ENCODE data around the gene E2F3. TPM values are rescaled to one million over a fixed set of nuclear protein-coding genes. Genes with fewer than 3 reads are reported as not detected.
A peak's percentile ranks its signal among the peaks of the same experiment; 100 is the strongest.

The E2F3 gene
- total RNA-seq, 1 donor from 2014 or later, result 16.8 TPM

DNA sequence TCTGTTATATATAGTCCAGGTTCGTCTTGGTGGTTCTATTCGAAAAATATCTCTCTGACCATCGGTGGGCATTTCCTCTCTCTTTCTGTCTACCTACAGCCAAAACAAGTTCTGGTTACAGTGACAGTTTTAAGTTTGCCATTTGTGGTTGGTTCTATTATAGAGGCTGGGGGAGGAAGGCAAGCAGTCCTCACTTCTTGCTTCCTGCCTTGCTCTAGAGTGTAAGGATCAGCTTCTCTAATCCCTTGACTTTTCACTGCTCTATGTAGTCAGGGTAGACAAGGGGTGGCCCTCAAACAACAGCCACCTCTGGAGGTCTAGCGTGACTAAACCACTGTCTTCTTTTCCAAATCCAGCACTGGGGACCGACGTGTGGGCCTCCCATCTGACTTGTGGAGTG is 16.1 kb downstream of the E2F3 start:
- TF ChIP-seq, protein P1, sequence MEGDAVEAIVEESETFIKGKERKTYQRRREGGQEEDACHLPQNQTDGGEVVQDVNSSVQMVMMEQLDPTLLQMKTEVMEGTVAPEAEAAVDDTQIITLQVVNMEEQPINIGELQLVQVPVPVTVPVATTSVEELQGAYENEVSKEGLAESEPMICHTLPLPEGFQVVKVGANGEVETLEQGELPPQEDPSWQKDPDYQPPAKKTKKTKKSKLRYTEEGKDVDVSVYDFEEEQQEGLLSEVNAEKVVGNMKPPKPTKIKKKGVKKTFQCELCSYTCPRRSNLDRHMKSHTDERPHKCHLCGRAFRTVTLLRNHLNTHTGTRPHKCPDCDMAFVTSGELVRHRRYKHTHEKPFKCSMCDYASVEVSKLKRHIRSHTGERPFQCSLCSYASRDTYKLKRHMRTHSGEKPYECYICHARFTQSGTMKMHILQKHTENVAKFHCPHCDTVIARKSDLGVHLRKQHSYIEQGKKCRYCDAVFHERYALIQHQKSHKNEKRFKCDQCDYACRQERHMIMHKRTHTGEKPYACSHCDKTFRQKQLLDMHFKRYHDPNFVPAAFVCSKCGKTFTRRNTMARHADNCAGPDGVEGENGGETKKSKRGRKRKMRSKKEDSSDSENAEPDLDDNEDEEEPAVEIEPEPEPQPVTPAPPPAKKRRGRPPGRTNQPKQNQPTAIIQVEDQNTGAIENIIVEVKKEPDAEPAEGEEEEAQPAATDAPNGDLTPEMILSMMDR (IDR thresholded peaks at IDR 0.05), result no peak
- no peaks in the 10 kb centered on the region for H3K27me3 Mint-ChIP-seq (ENCODE audit: low read depth)
- DNase-seq (ENCODE audit: low spot score), result no peak
- peaks cover 5% of the 10 kb centered on the region for H3K9me3 Mint-ChIP-seq (ENCODE audit: low read depth)
- no peak overlapping the region for H3K27ac Mint-ChIP-seq (ENCODE audit: unreplicated experiment)
- no peak overlapping the region for H3K4me3 Mint-ChIP-seq (ENCODE audit: unreplicated experiment)
- H3K4me1 Mint-ChIP-seq (ENCODE audit: low read depth), result peaks cover 16% of the 10 kb centered on the region
- H3K36me3 Mint-ChIP-seq (ENCODE audit: low read depth), result peaks cover 5% of the 10 kb centered on the region

DNA sequence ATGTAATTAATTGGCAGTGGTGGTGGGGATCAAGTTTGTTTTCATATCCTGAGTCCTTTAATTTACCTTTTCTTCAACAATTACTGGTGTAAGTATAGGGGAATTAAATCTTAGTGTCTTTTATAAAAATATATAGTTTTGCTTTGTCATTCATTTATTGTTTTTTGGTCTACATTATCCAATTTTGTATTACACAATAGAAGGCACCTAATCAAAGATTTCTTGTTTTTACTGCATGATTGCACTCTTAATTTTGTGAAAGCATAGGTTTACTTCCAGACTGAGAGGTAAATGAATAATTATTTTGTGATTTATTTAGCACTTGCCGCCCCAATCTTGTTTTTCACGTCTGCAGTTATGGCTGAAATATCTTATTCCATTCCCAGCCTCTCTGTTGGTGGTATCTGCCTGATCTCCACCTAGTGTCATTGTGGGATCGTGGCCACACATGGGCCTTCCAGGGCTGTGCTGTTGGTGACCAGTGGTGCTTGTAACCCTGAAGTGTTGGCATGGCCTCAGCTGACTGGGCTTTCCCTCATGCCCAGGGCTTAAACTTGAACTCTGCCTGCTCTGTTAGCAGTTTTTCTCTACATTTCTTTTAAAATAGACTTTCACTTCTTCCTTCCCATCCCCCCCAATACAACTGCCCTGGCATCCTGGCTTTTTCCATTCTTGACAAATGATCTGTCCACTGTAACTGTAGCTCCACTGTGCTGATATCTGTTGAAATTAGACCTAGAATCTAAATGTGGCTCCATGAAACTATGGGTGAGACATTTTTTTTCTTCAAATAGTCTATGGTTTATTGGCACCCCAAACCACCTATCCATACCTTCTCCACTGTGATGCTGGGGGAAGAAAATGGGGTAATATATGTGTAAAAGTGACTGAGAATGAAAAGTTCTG is 24.8 kb downstream of the E2F3 start:
- H3K27me3 Mint-ChIP-seq (ENCODE audit: low read depth), result no peaks in the 10 kb centered on the region
- no peak overlapping the region for H3K4me3 Mint-ChIP-seq (ENCODE audit: unreplicated experiment)
- no peak for DNase-seq (ENCODE audit: low spot score)
- TF ChIP-seq, protein P1 (IDR thresholded peaks at IDR 0.05), result no peak
- peaks cover 4% of the 10 kb centered on the region for H3K36me3 Mint-ChIP-seq (ENCODE audit: low read depth)
- H3K27ac Mint-ChIP-seq (ENCODE audit: unreplicated experiment), result peak overlapping the region; percentile 37
- H3K9me3 Mint-ChIP-seq (ENCODE audit: low read depth), result peaks cover 5% of the 10 kb centered on the region
- peaks cover 28% of the 10 kb centered on the region for H3K4me1 Mint-ChIP-seq (ENCODE audit: low read depth)

DNA sequence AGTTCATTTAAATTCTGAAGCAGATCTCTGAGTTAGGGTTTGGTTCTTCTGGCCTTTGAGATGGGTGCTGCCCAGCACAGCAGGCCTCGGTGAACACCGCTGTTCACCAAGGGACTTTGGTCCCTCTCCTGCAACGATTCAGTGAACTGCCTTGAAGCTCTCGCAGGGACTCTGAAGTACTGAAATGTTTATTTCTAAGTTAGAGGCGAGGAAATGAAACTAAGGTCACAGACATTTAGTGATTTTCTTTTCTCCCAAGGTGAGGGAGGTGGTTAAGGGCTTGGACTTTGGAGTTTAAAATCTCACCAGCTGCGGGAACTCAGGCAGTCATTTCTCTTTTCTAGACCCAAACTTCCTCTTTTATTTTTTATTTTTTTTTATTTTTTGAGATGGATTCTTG is 26.2 kb downstream of the E2F3 start:
- no peak overlapping the region for H3K27ac Mint-ChIP-seq (ENCODE audit: unreplicated experiment)
- H3K9me3 Mint-ChIP-seq (ENCODE audit: low read depth), result no peaks in the 10 kb centered on the region
- no peak overlapping the region for H3K4me3 Mint-ChIP-seq (ENCODE audit: unreplicated experiment)
- TF ChIP-seq, protein P1 (IDR thresholded peaks at IDR 0.05), result no peak
- H3K36me3 Mint-ChIP-seq (ENCODE audit: low read depth), result peaks cover 3% of the 10 kb centered on the region
- no peaks in the 10 kb centered on the region for H3K27me3 Mint-ChIP-seq (ENCODE audit: low read depth)
- peaks cover 28% of the 10 kb centered on the region for H3K4me1 Mint-ChIP-seq (ENCODE audit: low read depth)
- no peak for DNase-seq (ENCODE audit: low spot score)

DNA sequence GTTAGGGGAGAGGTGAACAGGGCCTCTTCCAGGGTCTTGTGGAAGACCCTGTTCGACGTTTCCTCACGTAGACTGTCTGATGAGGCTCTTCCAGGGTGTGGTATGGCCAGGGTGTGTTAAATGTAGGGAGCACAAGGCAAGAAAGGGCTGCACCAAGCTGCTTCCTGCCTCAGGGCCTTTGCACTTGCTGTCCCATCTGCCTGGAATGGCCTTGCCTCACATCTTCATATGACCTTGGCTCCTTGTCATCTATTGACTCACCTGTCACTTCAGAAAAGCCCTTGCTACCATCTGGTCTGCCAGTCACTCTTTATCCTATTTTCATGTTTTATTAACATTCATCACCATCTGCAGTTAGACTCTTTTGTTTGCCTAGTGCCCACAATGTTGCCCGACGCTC is 31.0 kb downstream of the E2F3 start:
- no peaks in the 10 kb centered on the region for H3K27me3 Mint-ChIP-seq (ENCODE audit: low read depth)
- H3K4me3 Mint-ChIP-seq (ENCODE audit: unreplicated experiment), result no peak overlapping the region
- TF ChIP-seq, protein P1 (IDR thresholded peaks at IDR 0.05), result no peak
- no peak overlapping the region for H3K27ac Mint-ChIP-seq (ENCODE audit: unreplicated experiment)
- peaks cover 3% of the 10 kb centered on the region for H3K36me3 Mint-ChIP-seq (ENCODE audit: low read depth)
- peaks cover 10% of the 10 kb centered on the region for H3K4me1 Mint-ChIP-seq (ENCODE audit: low read depth)
- DNase-seq (ENCODE audit: low spot score), result no peak
- no peaks in the 10 kb centered on the region for H3K9me3 Mint-ChIP-seq (ENCODE audit: low read depth)

DNA sequence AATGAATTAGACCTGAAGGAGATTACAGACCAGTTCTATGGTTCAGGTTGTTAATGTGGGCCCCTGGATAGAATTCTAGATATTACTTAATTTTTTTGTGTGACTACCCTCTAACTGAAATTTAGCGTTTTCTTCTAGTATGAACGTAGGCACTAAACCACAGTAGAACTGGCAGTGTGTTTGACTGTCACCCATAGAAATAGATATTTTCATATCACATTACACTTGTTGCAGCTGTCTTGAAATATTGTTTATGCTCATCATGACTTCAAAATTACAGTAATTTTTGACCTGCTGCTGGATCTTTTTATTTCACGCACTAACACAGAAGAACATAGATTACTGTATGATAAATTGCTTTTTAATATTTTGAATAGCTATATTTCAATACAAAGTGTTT is 31.6 kb downstream of the E2F3 start:
- Mint-ChIP-seq H3K4me1 (ENCODE audit: low read depth) (peaks cover 11% of the 10 kb centered on the region), H3K27me3 (ENCODE audit: low read depth) (no peaks in the 10 kb centered on the region), H3K9me3 (ENCODE audit: low read depth) (no peaks in the 10 kb centered on the region), H3K36me3 (ENCODE audit: low read depth) (peaks cover 3% of the 10 kb centered on the region), H3K27ac (ENCODE audit: unreplicated experiment) (no peak overlapping the region), H3K4me3 (ENCODE audit: unreplicated experiment) (no peak overlapping the region)
- DNase-seq (ENCODE audit: low spot score), result no peak
- TF ChIP-seq, protein P1 (IDR thresholded peaks at IDR 0.05), result no peak

Measured in chondrocyte (in vitro differentiated cells).